BLaER1 treated with 17β-estradiol and CSF1 and Interleukin-3, amounts not matched to agents 10 nM and 100 nM (cell line): ENCODE data around the gene HOXC6.

ENCODE experiments used
- H3K27ac ChIP-seq, 11 experiments: shearing (Covaris generic); formaldehyde crosslinking; 2 replicates each; pipeline ENCODE4 v1.8.1; 2022
- H3K27me3 ChIP-seq, 11 experiments: shearing (Covaris generic); formaldehyde crosslinking; 2 replicates each; pipeline ENCODE4 v1.8.1; 2022
- H3K36me3 ChIP-seq, 11 experiments: shearing (Covaris generic); formaldehyde crosslinking; 2 replicates each; pipeline ENCODE4 v1.8.1; 2022
- H3K4me1 ChIP-seq, 10 experiments: shearing (Covaris generic); formaldehyde crosslinking; 2 replicates each; pipeline ENCODE4 v1.8.1; 2022
- H3K4me2 ChIP-seq, 11 experiments: shearing (Covaris generic); formaldehyde crosslinking; 2 replicates each; pipeline ENCODE4 v1.8.1; 2022
- H3K4me3 ChIP-seq, 10 experiments: shearing (Covaris generic); formaldehyde crosslinking; 2 replicates each; pipeline ENCODE4 v1.8.1; 2022
- H3K9ac ChIP-seq, 11 experiments: shearing (Covaris generic); formaldehyde crosslinking; 2 replicates each; pipeline ENCODE4 v1.8.1; 2022
- H3K9me3 ChIP-seq, 11 experiments: shearing (Covaris generic); formaldehyde crosslinking; replicated peaks in 1 of 11; 2 replicates each; pipeline ENCODE4 v1.8.1; 2022
- H4K20me1 ChIP-seq, 11 experiments: shearing (Covaris generic); formaldehyde crosslinking; 2 replicates each; pipeline ENCODE4 v1.8.1; 2022
- Cebpa-rat ChIP-seq, 11 experiments: shearing (Covaris generic); IDR thresholded peaks; 2 replicates each; pipeline ENCODE4 v1.8.1; 2022

Gene HOXC6

DNA sequence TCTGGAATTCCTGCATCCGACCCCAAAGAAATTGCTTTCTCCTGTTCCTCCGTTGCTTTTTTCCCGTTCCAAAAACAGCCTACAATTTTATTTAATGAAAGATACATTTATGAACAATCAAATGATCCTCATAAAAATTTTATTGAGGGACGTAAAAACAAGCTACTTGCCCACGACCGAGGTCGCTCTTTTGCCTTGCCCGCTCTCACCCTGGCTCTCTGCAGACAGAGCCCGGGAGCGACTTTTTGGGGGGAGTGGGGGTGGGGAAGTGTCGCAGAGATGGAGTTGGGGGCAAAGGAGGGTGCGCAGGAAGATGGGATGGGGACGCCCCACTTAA is 29.4 kb upstream of the HOXC6 start:
- H3K9me3 ChIP-seq: peaks cover 0 to 20% (median 7%) of the 10 kb centered on the region in 11 experiments; a peak in 13 of 22 replicates
- H3K4me1 ChIP-seq: peaks cover 0 to 12% (median 6%) of the 10 kb centered on the region in 10 experiments; a peak in 8 of 20 replicates
- no peak for TF ChIP-seq Cebpa-rat (IDR thresholded peaks at IDR 0.05)
- H4K20me1 ChIP-seq: peaks cover 0 to 95% (median 81%) of the 10 kb centered on the region in 11 experiments; a peak in 17 of 22 replicates
- peaks cover 100% of the 10 kb centered on the region in 11 experiments for H3K27me3 ChIP-seq
- H3K36me3 ChIP-seq: no peaks in the 10 kb centered on the region
- no peak overlapping the region for H3K9ac ChIP-seq
- H3K4me3 ChIP-seq: no peak overlapping the region
- H3K27ac ChIP-seq: no peak overlapping the region
- no peak overlapping the region for H3K4me2 ChIP-seq

DNA sequence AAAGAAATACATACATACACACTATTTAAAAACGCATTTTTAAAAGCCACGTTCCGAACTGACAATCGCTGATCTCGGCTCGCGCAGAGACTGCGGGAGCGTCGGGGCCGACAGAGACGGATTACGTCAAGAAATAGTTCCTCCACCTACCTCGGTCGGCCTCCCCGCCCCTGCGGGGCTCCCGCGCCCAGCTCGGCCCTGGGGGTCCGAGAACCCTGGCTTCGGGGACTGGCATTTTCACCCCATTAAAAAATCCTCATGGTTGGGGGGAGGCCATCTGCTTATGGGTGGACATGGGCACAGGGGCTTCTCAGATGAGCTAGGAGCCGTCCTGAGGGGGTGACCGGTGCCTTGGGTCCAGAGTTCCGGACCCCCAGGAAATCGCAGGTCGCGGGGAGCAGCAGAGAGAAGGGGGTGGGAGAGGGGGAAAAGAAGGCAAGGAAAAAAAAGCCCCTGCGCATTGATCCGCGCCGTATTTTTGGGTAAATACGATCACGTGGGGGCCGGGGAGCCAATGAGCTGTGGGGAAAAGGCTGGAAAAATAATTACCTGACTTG is 28.6 kb upstream of the HOXC6 start:
- peaks cover 0 to 12% (median 6%) of the 10 kb centered on the region in 10 experiments; a peak in 8 of 20 replicates for H3K4me1 ChIP-seq
- H3K9me3 ChIP-seq: peaks cover 0 to 14% (median 7%) of the 10 kb centered on the region in 11 experiments; a peak in 13 of 22 replicates
- H3K4me3 ChIP-seq: no peak overlapping the region
- no peak for TF ChIP-seq Cebpa-rat (IDR thresholded peaks at IDR 0.05)
- peaks cover 0 to 95% (median 81%) of the 10 kb centered on the region in 11 experiments; a peak in 17 of 22 replicates for H4K20me1 ChIP-seq
- peaks cover 100% of the 10 kb centered on the region in 11 experiments for H3K27me3 ChIP-seq
- H3K27ac ChIP-seq: no peak overlapping the region
- H3K36me3 ChIP-seq: no peaks in the 10 kb centered on the region
- H3K9ac ChIP-seq: no peak overlapping the region
- H3K4me2 ChIP-seq: no peak overlapping the region

DNA sequence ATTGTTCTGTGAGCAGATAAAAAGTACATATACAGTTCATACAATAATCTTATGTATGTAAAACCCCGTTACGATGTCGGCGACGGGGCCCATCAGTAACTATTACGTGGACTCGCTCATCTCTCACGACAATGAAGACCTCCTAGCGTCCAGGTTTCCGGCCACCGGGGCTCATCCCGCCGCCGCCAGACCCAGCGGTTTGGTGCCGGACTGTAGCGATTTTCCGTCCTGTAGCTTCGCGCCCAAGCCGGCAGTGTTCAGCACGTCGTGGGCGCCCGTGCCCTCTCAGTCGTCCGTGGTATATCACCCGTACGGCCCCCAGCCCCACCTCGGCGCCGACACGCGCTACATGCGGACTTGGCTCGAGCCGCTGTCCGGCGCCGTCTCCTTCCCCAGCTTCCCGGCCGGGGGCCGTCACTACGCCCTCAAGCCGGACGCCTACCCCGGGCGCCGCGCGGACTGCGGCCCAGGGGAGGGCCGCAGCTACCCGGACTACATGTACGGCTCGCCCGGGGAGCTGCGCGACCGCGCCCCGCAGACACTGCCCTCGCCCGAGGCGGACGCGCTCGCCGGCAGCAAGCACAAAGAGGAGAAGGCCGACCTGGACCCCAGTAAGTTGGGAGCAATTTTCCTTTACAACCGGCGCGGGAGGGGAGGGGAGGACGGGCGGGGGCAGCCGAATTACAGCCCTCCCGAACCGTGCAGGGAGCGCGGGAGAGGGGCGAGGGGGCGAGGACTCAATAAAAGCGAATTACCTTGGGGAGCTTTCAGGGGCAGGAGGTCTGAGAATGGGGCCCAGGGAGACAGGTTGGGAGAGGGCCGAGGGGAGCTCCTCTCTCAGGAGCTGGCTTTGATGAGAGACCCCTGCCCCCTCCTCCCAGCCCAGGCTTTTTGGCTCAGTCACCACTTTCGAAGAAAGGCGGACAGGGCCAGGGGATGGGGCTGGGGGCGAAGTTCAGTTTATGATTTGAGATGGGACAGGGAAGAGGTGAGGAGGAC is 27.8 kb upstream of the HOXC6 start, which contains the start of gene HOXC9:
TSS of gene HOXC9 (plus strand) at position 46 of the 999 bp plus-strand sequence. CDS start at position 74, 28 bp downstream.
- H3K4me1 ChIP-seq: peaks cover 0 to 9% (median 5%) of the 10 kb centered on the region in 10 experiments; a peak in 8 of 20 replicates
- H3K4me3 ChIP-seq: no peak within 1 kb of the TSS
- peaks cover 100% of the 10 kb centered on the region in 11 experiments for H3K27me3 ChIP-seq
- H3K9ac ChIP-seq: no peak within 1 kb of the TSS
- H3K9me3 ChIP-seq: peaks cover 0 to 11% (median 7%) of the 10 kb centered on the region in 11 experiments; a peak in 13 of 22 replicates
- peaks cover 0 to 95% (median 83%) of the 10 kb centered on the region in 11 experiments; a peak in 17 of 22 replicates for H4K20me1 ChIP-seq
- no peak within 1 kb of the TSS for H3K4me2 ChIP-seq
- H3K36me3 ChIP-seq: no peaks in the 10 kb centered on the region
- H3K27ac ChIP-seq: no peak within 1 kb of the TSS
- no peak for TF ChIP-seq Cebpa-rat (IDR thresholded peaks at IDR 0.05)

DNA sequence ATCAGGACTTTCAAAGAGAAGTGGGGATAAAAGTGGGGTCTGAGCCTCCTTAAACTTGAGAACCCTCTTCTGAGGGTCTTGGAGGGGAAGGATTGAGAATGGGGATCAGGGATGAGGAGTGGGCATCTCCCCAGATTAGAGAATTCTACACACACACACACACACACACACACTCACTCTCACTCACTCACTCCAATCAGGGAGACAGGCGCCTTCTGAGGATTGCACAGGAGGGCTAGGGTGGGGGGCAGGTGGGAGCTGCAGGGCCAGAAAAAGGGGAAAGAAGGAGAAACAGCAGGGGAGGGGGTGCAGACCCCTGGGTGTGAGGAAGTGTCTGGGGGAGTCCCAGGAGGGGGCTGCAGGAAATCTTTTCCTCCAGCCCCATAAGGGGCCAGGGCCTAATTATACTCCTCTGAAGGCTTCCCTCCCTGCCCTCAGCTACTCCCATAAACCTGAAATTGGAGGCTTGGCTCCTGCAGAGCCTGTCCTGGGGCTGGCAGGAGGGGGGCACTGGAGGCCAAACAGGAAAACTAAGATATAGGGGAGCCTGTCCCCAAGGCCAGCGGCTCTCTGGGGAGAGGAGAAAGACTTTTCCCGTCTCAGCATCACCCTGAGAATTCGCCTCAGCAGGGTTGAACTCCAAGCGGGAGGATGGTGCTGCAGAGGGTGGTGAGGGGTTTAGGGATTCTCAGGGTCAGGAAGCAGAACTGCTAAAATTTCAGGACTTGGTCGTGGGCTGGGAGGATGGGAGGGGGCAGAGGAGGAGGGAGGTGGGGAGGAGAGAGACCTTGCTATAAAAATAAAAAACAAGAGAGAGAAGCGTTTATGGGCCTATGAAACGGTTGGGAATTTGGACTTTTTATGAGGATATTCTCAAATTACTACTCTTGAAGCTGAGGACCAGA is 26.7 kb upstream of the HOXC6 start:
- Histone ChIP-seq H4K20me1 (peaks cover 0 to 95% (median 83%) of the 10 kb centered on the region in 11 experiments; a peak in 17 of 22 replicates), H3K9ac (no peak overlapping the region), H3K27ac (no peak overlapping the region), H3K36me3 (no peaks in the 10 kb centered on the region), H3K4me1 (peaks cover 0 to 7% (median 6%) of the 10 kb centered on the region in 10 experiments; a peak in 14 of 20 replicates), H3K4me2 (no peak overlapping the region), H3K27me3 (peaks cover 100% of the 10 kb centered on the region in 11 experiments), H3K9me3 (peaks cover 0 to 11% (median 7%) of the 10 kb centered on the region in 11 experiments; a peak in 13 of 22 replicates), H3K4me3 (no peak overlapping the region)
- no peak for TF ChIP-seq Cebpa-rat (IDR thresholded peaks at IDR 0.05)

DNA sequence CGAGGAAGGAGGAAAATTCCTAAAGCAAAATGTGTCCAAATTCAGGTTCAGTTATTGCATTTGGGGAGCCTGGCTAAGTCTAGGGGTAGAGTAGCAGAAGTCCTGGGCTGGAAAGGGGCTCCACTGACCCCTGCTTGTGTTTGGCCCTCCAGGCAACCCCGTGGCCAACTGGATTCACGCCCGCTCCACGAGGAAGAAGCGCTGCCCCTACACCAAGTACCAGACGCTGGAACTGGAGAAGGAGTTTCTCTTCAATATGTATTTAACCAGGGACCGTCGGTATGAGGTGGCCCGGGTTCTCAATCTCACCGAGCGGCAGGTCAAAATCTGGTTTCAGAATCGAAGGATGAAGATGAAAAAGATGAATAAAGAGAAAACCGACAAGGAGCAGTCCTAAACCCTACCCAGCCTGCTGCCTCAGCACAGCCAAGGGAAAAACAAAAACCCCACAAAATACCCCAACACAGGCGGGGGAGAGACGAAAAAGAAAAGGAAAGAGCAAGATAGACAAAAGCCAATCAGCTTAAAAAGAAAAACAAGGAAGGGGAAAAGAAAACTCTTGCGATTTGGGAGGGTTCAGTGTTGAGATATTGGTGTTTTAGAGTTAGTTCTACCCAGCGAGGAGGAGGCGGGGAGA is 25.8 kb upstream of the HOXC6 start:
- Histone ChIP-seq H3K27me3 (peaks cover 100% of the 10 kb centered on the region in 11 experiments), H4K20me1 (peaks cover 0 to 95% (median 83%) of the 10 kb centered on the region in 11 experiments; a peak in 16 of 22 replicates), H3K4me1 (peaks cover 0 to 15% (median 10%) of the 10 kb centered on the region in 10 experiments; a peak in 14 of 20 replicates), H3K4me2 (no peak overlapping the region), H3K4me3 (no peak overlapping the region), H3K27ac (no peak overlapping the region), H3K9me3 (peaks cover 0 to 11% (median 7%) of the 10 kb centered on the region in 11 experiments; a peak in 13 of 22 replicates), H3K9ac (no peak overlapping the region), H3K36me3 (no peaks in the 10 kb centered on the region)
- TF ChIP-seq Cebpa-rat (IDR thresholded peaks at IDR 0.05): no peak

DNA sequence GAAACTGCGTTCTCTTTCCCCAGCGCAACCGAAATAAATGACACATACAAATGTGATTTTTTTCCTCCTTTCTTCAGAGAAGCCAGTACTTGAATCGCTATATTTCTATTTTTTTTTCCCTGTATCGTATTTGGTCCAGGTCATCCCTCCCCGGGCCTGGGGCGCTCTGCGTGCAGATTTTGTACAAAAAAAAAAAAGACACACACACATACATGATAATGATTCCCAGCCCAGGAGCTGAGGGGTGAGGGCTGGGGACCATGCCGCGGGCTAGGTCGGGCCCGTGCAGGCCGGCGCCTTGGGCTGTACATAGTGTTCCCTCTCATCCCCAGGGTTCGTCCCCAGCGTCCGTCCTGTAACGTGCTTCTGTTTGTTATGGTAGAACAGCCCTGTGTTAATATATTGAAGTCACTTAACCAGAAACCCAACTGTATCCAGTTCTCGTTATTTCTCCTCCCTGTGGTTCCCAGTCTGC is 25.3 kb upstream of the HOXC6 start:
- no peaks in the 10 kb centered on the region for H3K36me3 ChIP-seq
- no peak for TF ChIP-seq Cebpa-rat (IDR thresholded peaks at IDR 0.05)
- H3K4me3 ChIP-seq: no peak overlapping the region
- H3K27ac ChIP-seq: no peak overlapping the region
- peaks cover 100% of the 10 kb centered on the region in 11 experiments for H3K27me3 ChIP-seq
- H4K20me1 ChIP-seq: peaks cover 0 to 95% (median 83%) of the 10 kb centered on the region in 11 experiments; a peak in 16 of 22 replicates
- H3K9ac ChIP-seq: no peak overlapping the region
- peaks cover 0 to 11% (median 7%) of the 10 kb centered on the region in 11 experiments; a peak in 13 of 22 replicates for H3K9me3 ChIP-seq
- no peak overlapping the region for H3K4me2 ChIP-seq
- peaks cover 0 to 15% (median 10%) of the 10 kb centered on the region in 10 experiments; a peak in 14 of 20 replicates for H3K4me1 ChIP-seq

DNA sequence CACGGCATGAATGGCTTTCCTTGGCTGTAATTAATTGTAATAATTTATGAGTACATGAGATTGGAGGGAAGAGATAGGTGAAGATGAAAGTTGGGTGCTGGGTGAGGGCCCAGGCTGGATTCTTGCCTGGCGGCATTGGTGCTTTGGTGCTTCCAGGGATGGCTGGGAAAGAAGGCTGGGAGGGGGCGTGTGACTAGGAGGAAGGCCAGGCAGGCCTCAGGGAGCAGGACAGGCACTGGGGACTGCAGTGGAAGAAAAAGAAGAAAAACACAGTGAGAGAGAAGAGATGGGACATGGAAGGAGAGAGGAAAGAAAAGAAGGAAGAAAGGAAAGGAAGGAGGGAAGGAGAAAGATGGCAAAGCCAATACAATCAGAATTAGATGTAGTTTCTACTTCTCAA is 24.6 kb upstream of the HOXC6 start:
- no peak for TF ChIP-seq Cebpa-rat (IDR thresholded peaks at IDR 0.05)
- H3K4me2 ChIP-seq: no peak overlapping the region
- peaks cover 0 to 93% (median 81%) of the 10 kb centered on the region in 11 experiments; a peak in 16 of 22 replicates for H4K20me1 ChIP-seq
- no peaks in the 10 kb centered on the region for H3K36me3 ChIP-seq
- H3K27ac ChIP-seq: no peak overlapping the region
- peaks cover 0 to 15% (median 10%) of the 10 kb centered on the region in 10 experiments; a peak in 14 of 20 replicates for H3K4me1 ChIP-seq
- H3K9me3 ChIP-seq: peaks cover 0 to 11% (median 7%) of the 10 kb centered on the region in 11 experiments; a peak in 13 of 22 replicates
- no peak overlapping the region for H3K4me3 ChIP-seq
- H3K9ac ChIP-seq: no peak overlapping the region
- H3K27me3 ChIP-seq: peaks cover 100% of the 10 kb centered on the region in 11 experiments
